PFSK-1 (cell line): ENCODE measurements around the gene RECQL5.

Experiments
- FOXP2 ChIP-seq: optimal IDR thresholded peaks from 2 replicates; pipeline ENCODE3; 2011; ENCODE audit warnings: borderline replicate concordance, control low read depth, inconsistent platforms; ENCODE audit not compliant: insufficient read depth; ENCODE audit errors: extremely low read length, extremely low read depth
- POLR2AphosphoS5 ChIP-seq: IDR thresholded peaks from 2 replicates; pipeline ENCODE4 v1.6.1; 2012; ENCODE audit warnings: low read depth, mild to moderate bottlenecking, control low read depth, low read length, moderate library complexity
- REST ChIP-seq, 2 experiments: IDR thresholded peaks; 2 replicates each; pipeline versions ENCODE4 v1.6.1 to v1.8.0; 2011 to 2012; ENCODE audit warnings: low read depth in 2 of 2, low read length in 2 of 2, control low read depth in 1 of 2, inconsistent platforms in 1 of 2, mild to moderate bottlenecking in 1 of 2, moderate library complexity in 1 of 2; ENCODE audit not compliant: insufficient read depth in 1 of 2
- SIN3A ChIP-seq: IDR thresholded peaks from 2 replicates; pipeline ENCODE4 v1.6.1; 2012; ENCODE audit warnings: mild to moderate bottlenecking, low read length, moderate library complexity, borderline replicate concordance; ENCODE audit not compliant: insufficient read depth
- TAF1 ChIP-seq: IDR thresholded peaks from 2 replicates; pipeline ENCODE4 v1.6.1; 2012; ENCODE audit warnings: low read length, control low read depth, borderline replicate concordance; ENCODE audit not compliant: insufficient read depth

Gene RECQL5

GRCh38 chr17:75638893-75639292 is 28.1 kb downstream of the RECQL5 start:
- no peak for TF ChIP-seq REST (IDR thresholded peaks at IDR 0.05; ENCODE audit: insufficient read depth in 1 of 2, low read depth in 2 of 2, low read length in 2 of 2)
- no peak for TF ChIP-seq POLR2AphosphoS5
- no peak for TF ChIP-seq FOXP2
- TF ChIP-seq TAF1: no peak
- no peak for TF ChIP-seq SIN3A

GRCh38 chr17:75637551-75637950 is 29.4 kb downstream of the RECQL5 start:
- TF ChIP-seq SIN3A (no peak), TAF1 (no peak), POLR2AphosphoS5 (no peak), REST (IDR thresholded peaks at IDR 0.05; ENCODE audit: insufficient read depth in 1 of 2, low read depth in 2 of 2, low read length in 2 of 2) (no peak)

- TF ChIP-seq SIN3A: no peak
- no peak for TF ChIP-seq POLR2AphosphoS5
- TF ChIP-seq FOXP2: no peak
- no peak for TF ChIP-seq TAF1
- TF ChIP-seq REST (IDR thresholded peaks at IDR 0.05; ENCODE audit: insufficient read depth in 1 of 2, low read depth in 2 of 2, low read length in 2 of 2): no peak
These were observed 29.8 kb downstream of the RECQL5 start for GRCh38 chr17:75637143-75637538.

GRCh38 chr17:75636381-75637142 is 30.4 kb downstream of the RECQL5 start:
- TF ChIP-seq TAF1 (no peak), SIN3A (no peak), REST (IDR thresholded peaks at IDR 0.05; ENCODE audit: insufficient read depth in 1 of 2, low read depth in 2 of 2, low read length in 2 of 2) (no peak), FOXP2 (no peak), POLR2AphosphoS5 (no peak)
